Mononuclear cell (primary cell): ENCODE results near the gene CRACR2B. TPM values are rescaled to one million over a fixed set of nuclear protein-coding genes. Genes with fewer than 3 reads are reported as not detected.

Source experiments
- H3K27me3 ChIP-seq: 2 replicates; pipeline ENCODE4 v1.6.0; 2011; ENCODE audit warnings: low read length, control low read depth; ENCODE audit not compliant: insufficient read depth
- H3K4me1 ChIP-seq: 2 replicates; pipeline ENCODE4 v1.5.1; 2011; ENCODE audit warnings: mild to moderate bottlenecking, low read length, control low read depth; ENCODE audit not compliant: insufficient read depth
- H3K4me3 ChIP-seq: 2 replicates; pipeline ENCODE4 v1.5.1; 2011; ENCODE audit warnings: mild to moderate bottlenecking, low read length, moderate library complexity
- H3K9me3 ChIP-seq: 2 replicates; pipeline ENCODE4 v1.5.1; 2011; ENCODE audit warnings: low read depth, mild to moderate bottlenecking, control low read depth, low read length
- total RNA-seq: library from RNA; depleted of rRNA; stranded (reverse); fragments of >200 nt; gene quantifications from one replicate; pipeline ENCODE4 v1.2.3, GENCODE V29; 2012

Gene CRACR2B
- 0.84 TPM for total RNA-seq

- Histone ChIP-seq H3K4me3 (peak within 1 kb of the TSS; percentile 35), H3K27me3 (peaks cover 37% of the 10 kb centered on the region), H3K9me3 (no peaks in the 10 kb centered on the region), H3K4me1 (peaks cover 71% of the 10 kb centered on the region)
Observed at GRCh38 chr11:827897-828192, at the start of gene CRACR2B. TSS of gene CRACR2B (plus strand) at chr11:827919. CDS start at chr11:828608, 689 bp downstream.

- Histone ChIP-seq H3K27me3 (no peaks in the 10 kb centered on the region), H3K4me3 (no peak overlapping the region), H3K4me1 (peaks cover 30% of the 10 kb centered on the region), H3K9me3 (no peaks in the 10 kb centered on the region)
Observed at GRCh38 chr11:778976-779954, 48.5 kb upstream of the CRACR2B start.

- peaks cover 30% of the 10 kb centered on the region for H3K4me1 ChIP-seq
- no peak overlapping the region for H3K4me3 ChIP-seq
- no peaks in the 10 kb centered on the region for H3K9me3 ChIP-seq
- no peaks in the 10 kb centered on the region for H3K27me3 ChIP-seq
Observed at GRCh38 chr11:779955-780532, 47.7 kb upstream of the CRACR2B start.

GRCh38 chr11:782264-783174 is 45.2 kb upstream of the CRACR2B start:
- Histone ChIP-seq H3K4me3 (no peak overlapping the region), H3K9me3 (no peaks in the 10 kb centered on the region), H3K27me3 (no peaks in the 10 kb centered on the region), H3K4me1 (peaks cover 11% of the 10 kb centered on the region)

- Histone ChIP-seq H3K9me3 (no peaks in the 10 kb centered on the region), H3K27me3 (no peaks in the 10 kb centered on the region), H3K4me1 (peaks cover 5% of the 10 kb centered on the region), H3K4me3 (no peak overlapping the region)
Observed at GRCh38 chr11:783581-784015, 44.1 kb upstream of the CRACR2B start.

GRCh38 chr11:786235-787083 is 41.3 kb upstream of the CRACR2B start:
- Histone ChIP-seq H3K27me3 (peaks cover 4% of the 10 kb centered on the region), H3K9me3 (no peaks in the 10 kb centered on the region), H3K4me3 (no peak overlapping the region), H3K4me1 (no peaks in the 10 kb centered on the region)

- Histone ChIP-seq H3K27me3 (peaks cover 4% of the 10 kb centered on the region), H3K4me3 (no peak overlapping the region), H3K4me1 (no peaks in the 10 kb centered on the region), H3K9me3 (no peaks in the 10 kb centered on the region)
Observed at GRCh38 chr11:787084-787675, 40.5 kb upstream of the CRACR2B start.

- Histone ChIP-seq H3K4me1 (no peaks in the 10 kb centered on the region), H3K9me3 (no peaks in the 10 kb centered on the region), H3K4me3 (no peak overlapping the region), H3K27me3 (peaks cover 4% of the 10 kb centered on the region)
Observed at GRCh38 chr11:788009-788640, 39.6 kb upstream of the CRACR2B start.

- H3K4me3 ChIP-seq, result no peak overlapping the region
- peaks cover 4% of the 10 kb centered on the region for H3K27me3 ChIP-seq
- no peaks in the 10 kb centered on the region for H3K4me1 ChIP-seq
- no peaks in the 10 kb centered on the region for H3K9me3 ChIP-seq
Observed at GRCh38 chr11:788953-789940, 38.5 kb upstream of the CRACR2B start.

- Histone ChIP-seq H3K27me3 (peaks cover 4% of the 10 kb centered on the region), H3K9me3 (no peaks in the 10 kb centered on the region), H3K4me3 (no peak within 1 kb of the TSS), H3K4me1 (peaks cover under 1% of the 10 kb centered on the region)
Observed at GRCh38 chr11:789943-790342, 37.8 kb upstream of the CRACR2B start, which contains the start of gene CEND1. TSS of gene CEND1 (minus strand) at chr11:790090. CDS start at chr11:788576, 1,514 bp downstream.

- peaks cover 4% of the 10 kb centered on the region for H3K27me3 ChIP-seq
Observed at GRCh38 chr11:790721-791564, 36.8 kb upstream of the CRACR2B start.

More at GRCh38 chr11:790721-791564, 36.8 kb upstream of the CRACR2B start:
- H3K4me3 ChIP-seq, result no peak overlapping the region
- H3K9me3 ChIP-seq, result no peaks in the 10 kb centered on the region
- H3K4me1 ChIP-seq, result peaks cover 10% of the 10 kb centered on the region
